HG03520 (cell line): ENCODE measurements around the gene TRRAP.

Experiments
- ATAC-seq: cut with Tn5 transposase; IDR thresholded peaks from one replicate; pipeline ENCODE4 v1.9.1; 2021; ENCODE audit warnings: mild to moderate bottlenecking, moderate library complexity; ENCODE audit not compliant: unreplicated experiment

Gene TRRAP

GRCh38 chr7:98887038-98887437 is 8.7 kb downstream of the TRRAP start:
- ATAC-seq: no peak

- no peak for ATAC-seq
These were observed 14.3 kb downstream of the TRRAP start for GRCh38 chr7:98892609-98893008.

- no peak for ATAC-seq
These were observed 21.5 kb downstream of the TRRAP start for GRCh38 chr7:98899816-98900215.

- no peak for ATAC-seq
These were observed 22.5 kb downstream of the TRRAP start for GRCh38 chr7:98900815-98901214.

GRCh38 chr7:98902523-98902922 is 24.2 kb downstream of the TRRAP start:
- no peak for ATAC-seq

- no peak for ATAC-seq
These were observed 24.9 kb downstream of the TRRAP start for GRCh38 chr7:98903246-98903645.

- no peak for ATAC-seq
These were observed 29.2 kb downstream of the TRRAP start for GRCh38 chr7:98907570-98907969.

GRCh38 chr7:98908585-98908984 is 30.3 kb downstream of the TRRAP start:
- ATAC-seq: no peak

- ATAC-seq: no peak
These were observed 31.2 kb downstream of the TRRAP start for GRCh38 chr7:98909487-98909886.

GRCh38 chr7:98910427-98910826 is 32.1 kb downstream of the TRRAP start:
- no peak for ATAC-seq

GRCh38 chr7:98911916-98912315 is 33.6 kb downstream of the TRRAP start:
- no peak for ATAC-seq

GRCh38 chr7:98913026-98913425 is 34.7 kb downstream of the TRRAP start:
- no peak for ATAC-seq

GRCh38 chr7:98913612-98914011 is 35.3 kb downstream of the TRRAP start:
- no peak for ATAC-seq

- no peak for ATAC-seq
These were observed 39.0 kb downstream of the TRRAP start for GRCh38 chr7:98917331-98917730.

GRCh38 chr7:98921608-98922372 is 43.5 kb downstream of the TRRAP start:
- ATAC-seq: no peak

- ATAC-seq: no peak
These were observed 44.3 kb downstream of the TRRAP start for GRCh38 chr7:98922392-98923187.

- ATAC-seq: no peak
These were observed 45.2 kb downstream of the TRRAP start for GRCh38 chr7:98923512-98923911.

GRCh38 chr7:98927125-98927524 is 48.8 kb downstream of the TRRAP start:
- no peak for ATAC-seq

GRCh38 chr7:98930464-98930863 is 52.1 kb downstream of the TRRAP start:
- no peak for ATAC-seq

GRCh38 chr7:98930921-98931320 is 52.6 kb downstream of the TRRAP start:
- no peak for ATAC-seq

GRCh38 chr7:98933321-98933720 is 55.0 kb downstream of the TRRAP start:
- no peak for ATAC-seq

- no peak for ATAC-seq
These were observed 55.9 kb downstream of the TRRAP start for GRCh38 chr7:98934267-98934666.
